Stimulated activated CD8-positive, alpha-beta memory T cell treated with anti-CD3 and anti-CD28 coated beads, Interleukin-2, amount 100 ng/mL, for 48 hours (primary cell): ENCODE measurements around the gene TEN1.
A peak's percentile ranks its signal among the peaks of the same experiment; 100 is the strongest.

Experiments
- DNase-seq, 2 donors: peaks; one replicate each; pipeline ENCODE4 v3.0.0-alpha.2; 2020; ENCODE audit warnings: low read depth in 2 of 2

The TEN1 gene

DNA sequence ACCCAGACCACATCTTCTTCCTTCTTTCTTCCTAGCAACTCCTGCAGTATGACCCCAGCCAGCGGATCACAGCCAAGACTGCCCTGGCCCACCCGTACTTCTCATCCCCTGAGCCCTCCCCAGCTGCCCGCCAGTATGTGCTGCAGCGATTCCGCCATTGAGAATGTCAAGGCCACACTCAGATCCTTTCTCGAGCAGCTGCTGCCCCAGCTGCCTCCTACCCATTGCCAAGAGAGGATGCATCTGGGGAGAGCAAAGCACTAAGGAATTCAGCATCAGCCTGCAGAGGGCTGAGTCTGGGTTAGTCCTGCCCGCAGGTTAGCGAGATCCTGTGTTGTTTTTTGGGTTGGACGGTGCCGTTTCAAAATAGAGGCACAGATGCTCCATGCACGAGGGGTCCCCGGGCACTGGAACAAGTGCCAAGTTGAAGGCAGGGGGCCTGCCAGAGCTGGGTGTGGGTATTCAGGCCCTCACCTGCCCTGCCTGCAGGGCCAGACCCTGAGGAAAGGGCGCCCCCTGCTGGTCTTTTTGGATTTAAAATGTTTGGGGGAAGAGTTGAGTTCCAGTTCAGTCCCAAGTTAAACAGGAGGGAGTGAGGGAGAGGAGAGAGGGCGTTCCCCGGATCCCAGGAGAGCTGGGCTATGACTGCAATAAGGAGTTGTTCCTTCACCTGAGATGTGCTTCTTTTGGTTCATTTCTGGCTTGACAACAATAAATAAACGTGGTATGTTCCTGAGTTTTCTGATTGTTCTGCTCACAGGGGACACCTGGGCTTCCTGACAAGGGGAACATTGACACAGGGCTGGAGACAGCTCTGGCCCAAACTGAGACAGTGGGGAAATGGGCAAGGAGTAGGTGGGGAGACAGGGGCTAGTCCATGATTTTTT, 26.5 kb downstream of the TEN1 start:
- DNase-seq: peak; percentile 70 to 80

DNA sequence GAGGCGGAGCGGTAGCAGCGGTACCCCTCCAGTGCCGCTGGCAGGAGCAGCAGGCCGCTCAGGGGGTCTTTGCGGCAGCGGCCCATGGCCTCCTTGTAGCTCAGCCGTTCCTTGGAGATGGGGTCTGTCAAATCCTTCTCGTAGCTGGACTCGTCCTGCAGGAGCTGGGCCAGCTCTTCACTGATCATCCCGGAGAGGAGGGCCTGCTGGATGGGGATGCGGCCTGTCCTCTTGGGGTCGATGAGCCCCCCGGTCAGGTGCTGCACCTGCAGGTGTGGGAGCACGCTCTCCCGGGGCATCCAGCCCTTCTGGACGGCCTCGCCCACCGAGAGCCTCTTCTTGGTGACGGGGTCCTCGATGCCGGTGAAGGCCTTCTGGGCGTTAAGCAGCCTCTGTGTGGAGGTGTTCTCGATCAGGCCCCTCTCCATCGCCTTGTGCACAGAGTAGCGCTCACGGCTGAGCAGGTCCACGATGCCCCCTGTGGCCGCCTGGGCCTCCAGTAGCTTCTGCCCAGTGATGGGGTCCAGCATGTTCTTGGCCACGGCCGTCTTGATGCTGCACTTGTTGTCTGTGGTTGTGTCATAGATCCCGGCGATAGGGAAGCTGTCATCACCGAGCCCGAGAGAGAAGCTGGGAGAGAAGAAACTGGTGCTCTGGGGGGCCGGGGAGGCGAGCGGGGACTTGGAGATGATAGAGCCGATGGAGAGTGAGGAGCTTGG, 28.2 kb downstream of the TEN1 start:
- no peak for DNase-seq

DNA sequence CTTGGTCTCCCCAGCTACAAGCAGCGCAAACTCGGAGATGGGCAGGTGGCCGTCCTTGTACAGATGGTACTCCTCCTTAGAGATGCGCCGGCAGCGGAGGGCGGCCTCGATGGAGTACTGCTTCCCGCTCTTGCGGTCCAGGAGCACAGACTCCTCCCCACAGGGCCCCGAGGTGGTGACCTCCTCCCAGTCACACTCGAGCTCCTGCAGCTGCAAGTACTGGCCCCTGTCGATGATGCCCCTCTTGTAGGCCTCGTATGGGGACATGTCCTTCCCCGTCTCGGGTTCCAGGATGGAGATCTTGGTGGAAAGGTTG, 28.8 kb downstream of the TEN1 start:
- no peak for DNase-seq

DNA sequence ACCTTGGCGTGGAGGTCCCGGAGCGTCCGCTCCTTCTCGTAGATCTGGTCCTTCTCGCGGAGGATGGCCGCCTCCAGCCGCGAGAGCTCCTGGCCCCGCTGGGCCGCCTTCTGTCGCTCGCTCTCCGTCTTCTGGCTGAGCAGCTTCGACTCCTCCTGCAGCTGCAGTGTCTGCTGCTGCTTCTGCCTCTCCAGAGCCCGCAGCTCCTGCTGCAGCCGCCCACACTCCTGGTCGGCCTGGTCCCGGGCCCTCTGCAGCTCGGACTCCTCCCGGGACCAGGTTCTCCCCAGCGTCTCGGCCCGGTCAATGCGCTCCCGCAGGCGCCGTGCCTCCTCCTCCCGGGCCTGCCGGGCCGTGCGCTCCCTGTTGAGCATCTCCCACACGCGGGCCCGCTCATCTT, 29.2 kb downstream of the TEN1 start:
- no peak for DNase-seq

DNA sequence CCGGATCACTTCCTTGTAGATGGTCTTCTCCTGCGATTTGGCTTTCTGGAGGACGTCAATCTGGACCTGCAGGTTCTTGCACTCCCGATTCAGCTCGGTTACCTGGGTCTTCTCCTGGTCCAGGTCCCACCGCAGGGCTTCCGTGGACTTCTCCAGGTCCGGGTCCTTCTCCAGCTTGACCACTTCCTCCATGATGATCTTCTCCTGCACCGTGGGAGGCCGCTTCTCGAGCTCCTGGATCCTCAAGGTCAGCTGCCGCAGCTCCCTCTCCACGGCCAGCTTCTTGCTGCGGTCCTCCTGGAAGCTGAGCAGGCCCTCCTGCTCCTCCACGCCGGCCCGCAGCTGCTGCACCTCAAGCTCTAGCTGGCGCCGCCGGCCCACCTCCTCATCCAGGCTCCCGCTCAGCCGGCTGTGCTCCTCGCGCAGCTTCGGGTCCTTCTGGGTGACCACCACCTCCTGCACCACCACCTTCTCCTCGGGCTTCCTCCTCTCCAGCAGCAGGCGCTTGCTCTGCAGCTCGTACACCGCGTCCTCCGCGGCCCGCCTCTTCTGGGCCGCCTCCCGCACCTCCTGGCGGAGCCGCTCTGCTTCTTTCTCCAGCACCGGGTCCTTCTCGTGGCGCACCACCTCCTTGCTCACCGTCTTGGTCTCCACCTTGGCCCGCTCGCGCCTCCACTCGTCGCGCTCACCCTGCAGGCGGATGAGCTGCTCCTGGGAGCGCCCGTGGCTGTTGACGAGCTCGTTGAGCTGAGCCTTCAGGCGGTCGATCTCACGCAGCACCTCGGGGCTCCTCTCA, 29.8 kb downstream of the TEN1 start:
- DNase-seq: no peak

DNA sequence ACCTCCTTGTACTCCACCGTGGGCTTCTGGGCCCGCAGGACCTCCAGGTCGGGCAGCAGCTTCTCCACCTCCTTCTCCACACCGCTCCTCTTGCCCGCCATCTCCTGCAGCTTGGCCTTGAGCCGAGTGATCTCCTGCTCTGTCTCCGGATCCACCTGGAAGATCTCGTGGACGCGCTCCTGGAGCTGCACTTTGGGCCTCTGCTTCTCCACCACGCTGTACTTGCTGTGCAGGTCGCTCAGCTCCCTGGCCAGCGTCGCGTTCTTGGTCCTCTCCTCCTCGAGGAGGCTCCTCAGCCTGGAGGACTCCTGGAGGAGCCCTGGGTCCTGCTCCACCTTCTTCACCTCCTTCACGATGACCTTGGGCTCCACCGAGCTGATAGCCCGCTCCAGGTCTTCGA, 30.4 kb downstream of the TEN1 start:
- DNase-seq: no peak

DNA sequence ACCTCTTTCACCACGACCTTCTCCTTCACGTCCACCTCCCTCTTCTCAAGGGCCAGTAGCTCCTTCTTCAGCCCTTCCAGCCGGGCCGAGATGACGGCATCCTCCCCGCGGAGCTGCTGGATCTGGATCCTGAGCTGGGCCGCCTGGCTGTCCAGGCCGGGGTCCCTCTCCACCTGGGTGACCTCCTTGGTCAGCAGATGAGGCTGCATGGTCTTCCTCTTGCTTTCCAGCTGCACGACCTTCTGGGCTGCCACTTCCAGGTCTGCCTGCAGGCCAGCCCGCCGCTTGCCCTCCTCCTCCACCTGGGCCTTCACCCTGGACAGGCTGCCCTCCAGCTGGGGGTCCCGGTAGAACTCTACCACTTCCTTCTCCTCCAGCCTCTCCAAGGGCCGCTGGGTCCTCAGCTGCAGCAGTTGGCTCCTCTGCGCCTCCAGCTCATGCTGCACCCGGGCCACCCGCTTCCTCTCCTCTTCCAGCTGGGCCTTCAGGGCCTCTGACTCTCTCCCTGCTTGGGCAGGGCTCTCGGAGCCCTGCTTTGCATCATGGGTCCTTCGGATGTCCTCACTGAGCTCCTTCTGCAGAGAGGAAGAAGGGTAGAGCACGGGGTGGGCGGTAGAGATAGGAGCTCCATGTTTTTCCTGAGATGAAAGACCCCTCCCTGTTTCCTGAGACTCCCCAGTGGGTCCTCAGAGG, 31.1 kb downstream of the TEN1 start:
- no peak for DNase-seq

DNA sequence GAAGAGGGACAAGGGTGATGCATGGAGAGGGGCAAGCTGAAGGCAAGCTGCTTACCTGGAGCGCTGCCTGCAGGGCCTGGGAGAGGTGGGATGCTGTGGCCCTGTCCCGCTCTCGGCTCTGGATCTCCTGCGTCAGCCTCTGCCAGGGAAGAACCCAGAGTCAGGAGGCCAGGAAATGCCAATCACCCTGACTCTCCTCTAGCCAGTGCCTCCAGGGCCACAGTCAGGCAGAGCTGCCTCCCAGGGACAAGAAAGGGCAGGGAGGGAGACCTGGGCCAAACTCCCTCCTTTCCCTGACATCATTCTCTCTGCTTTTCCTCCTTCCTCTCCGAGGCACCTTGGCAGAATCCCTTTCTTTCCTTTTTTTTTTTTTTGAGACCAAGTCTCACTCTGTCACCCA, 32.9 kb downstream of the TEN1 start:
- DNase-seq: no peak

DNA sequence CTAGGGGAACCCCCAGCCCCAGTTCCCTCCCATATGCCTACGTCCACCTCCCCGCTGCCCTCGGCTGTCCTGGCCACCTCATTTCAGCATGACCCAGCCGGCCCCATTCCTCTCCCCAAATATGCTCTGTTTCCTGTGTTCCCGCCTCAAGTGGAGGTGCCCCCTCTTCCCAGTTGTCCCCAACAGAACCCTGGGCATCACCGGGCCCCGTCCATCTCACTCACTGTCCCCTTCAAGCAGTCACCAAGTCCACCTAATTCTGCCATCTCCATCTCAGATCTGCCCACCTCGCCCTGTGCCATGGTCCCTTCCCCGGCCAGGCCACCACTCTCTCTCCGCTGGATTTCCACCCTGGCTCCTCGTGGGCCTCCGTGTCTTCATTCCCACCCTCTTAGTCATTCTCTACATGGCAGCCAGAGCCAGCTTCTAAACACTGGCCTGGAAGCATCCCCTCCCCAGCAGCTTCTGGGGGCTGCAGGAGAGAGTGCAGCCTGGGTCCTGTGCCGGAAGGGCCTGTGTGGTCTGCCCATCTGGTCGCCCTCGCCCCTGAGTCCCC, 34.4 kb downstream of the TEN1 start:
- no peak for DNase-seq

DNA sequence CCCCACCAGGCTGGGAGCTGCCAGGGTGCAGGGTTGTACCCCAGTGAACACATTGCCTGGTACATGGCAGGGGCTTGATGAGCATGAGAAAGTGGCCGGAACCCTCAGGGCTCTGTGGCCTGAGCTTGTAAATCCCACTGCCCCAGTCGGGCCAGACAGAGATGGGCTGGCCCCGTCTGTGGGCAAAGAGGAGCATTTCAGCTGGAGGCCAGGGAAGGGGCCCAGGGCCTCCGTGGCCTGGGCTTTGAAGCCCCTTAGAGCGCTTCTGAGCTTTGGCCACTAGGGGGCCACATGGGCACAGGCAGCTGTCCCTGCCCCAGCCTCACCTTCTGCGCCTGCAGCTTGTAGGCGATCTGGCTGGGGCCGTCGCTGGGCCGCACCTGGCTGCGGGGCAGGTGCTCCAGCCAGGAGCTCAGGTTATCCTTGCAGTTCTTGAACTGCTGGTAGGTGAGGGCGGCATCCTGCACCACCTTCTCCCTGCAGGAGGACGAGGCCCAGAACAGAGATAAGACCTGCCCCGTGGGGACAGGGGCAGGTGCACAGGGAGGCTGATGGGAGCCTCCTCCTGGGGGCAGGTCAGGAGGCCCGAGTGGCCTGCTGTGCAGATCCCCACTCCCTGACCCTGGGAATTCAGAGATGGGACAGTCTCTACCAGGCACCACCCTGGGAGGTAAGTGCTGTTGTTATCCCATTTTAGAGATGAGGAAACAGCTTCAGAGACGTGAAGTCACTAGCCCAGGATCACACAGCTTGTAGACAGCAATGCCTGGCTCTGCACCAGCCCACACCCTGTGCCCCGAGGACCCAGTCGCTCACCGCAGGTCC, 35.3 kb downstream of the TEN1 start:
- DNase-seq: peak; percentile 54 to 65

DNA sequence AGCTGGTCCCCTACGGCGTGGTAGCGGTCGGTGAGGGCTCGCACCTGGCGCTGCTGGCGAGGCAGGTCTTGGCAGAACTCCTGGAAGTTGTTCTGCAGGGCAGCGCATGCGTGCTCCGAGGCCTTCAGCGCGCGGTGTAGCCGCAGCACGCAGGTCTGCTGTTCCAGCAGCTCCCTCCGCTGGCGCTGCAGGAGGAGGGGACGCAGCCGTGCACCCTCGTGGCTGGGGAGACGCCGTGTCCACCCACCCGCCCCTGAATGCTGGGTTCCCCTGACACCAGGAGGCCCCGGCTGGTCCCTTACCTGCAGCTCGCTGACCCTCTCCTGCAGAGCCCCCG, 35.9 kb downstream of the TEN1 start:
- DNase-seq: no peak

DNA sequence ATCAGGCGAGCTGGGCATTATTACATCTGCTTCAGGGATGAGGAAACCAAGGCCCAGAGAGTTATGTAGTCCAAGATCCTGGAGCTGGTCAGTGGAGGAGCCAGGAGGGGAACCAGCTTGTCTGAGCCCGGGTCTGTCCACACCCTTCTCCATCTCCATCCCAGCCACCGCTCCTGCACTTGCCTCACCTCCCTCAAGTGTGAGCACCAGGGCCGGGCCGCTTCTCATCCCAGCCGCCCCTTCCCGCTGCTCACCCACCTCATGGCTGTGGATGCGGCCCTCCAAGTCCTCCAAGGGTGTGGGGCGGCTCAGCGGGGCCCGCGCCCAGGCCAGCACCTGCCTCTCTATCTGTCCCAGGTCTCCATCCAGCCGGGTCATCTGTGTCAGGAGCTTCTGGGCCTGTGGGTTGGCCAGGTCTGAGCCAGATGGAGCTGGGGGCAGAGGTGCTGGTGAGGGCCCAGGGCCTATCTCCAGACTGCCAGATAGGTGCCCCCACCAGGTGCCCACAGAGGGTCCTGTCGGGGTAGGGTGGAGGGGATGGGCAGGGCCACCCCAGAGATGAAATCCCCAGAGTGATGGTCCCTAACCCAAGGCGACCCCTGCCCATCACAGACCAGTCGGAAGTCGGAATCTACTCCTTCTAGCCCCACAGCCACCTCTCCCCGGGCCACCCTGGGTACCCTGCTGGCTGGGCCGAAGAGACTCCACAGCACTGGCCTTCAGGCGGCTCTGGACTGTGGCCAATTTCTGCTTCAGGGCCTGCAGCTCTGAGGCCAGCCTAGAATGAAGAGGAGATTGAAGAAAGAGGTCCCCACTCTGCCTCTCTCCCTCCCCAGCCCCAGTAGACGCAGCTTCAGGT, 38.7 kb downstream of the TEN1 start:
- no peak for DNase-seq

DNA sequence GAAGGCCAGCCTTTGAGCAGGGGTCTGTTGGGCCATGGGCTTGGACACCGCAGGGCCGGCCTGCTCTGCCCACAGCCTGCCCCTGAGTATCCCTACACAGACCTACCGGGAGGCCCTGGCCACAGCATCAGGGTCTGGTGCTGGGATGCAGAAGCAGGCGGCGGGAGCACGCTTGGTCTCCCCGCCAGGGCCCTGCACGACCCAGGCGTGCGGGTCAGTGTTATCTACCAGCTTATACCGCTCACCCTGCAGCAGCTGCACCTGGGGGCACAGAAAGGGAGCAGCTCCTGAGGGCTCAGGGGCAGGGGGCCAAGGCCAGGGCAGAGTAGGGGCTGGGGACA, 39.3 kb downstream of the TEN1 start:
- no peak for DNase-seq

DNA sequence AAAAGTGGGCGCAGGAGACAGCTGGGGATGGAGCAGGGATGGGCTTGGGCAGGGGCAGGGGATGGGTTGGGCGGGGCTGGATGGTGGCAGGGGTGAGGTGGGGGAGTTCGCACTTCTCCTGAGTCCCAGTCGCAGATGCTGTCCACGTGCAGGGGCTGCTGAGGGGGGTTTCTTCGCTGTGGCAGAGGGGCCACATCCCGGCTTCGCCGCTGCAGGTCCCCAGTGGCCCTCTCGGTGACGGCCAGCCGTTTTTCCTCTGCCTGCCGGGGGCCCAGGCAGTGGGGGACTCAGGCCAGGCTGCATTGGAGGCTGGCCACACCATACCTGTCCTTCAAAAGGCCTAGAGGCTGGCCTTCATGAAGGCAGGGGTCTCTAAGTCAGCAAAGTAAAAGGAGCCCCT, 39.8 kb downstream of the TEN1 start:
- DNase-seq: no peak

DNA sequence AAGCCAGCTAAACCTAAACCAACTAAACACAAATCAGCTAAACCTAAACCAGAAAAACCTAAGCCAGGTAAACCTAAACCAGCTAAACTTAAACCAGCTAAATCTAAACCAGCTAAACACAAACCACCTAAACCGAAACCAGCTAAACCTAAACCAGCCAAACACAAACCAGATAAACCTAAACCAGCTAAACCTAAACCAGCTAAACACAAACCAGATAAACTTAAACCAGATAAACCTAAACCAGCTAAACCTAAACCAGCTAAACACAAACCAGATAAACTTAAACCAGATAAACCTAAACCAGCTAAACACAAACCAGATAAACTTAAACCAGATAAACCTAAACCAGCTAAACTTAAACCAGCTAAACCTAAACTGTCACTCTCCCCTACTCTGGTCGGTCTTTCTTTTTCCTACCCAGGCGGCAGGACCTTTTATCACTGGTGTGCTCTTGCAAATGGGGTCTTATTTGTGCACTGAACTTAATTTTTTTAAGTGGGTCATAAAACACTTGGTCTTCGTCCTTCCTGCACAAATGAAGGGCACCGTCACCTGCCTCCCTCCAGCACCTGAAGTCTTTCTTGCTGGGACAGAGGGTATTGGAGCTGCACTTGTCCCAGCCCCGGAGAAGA, 40.9 kb downstream of the TEN1 start:
- no peak for DNase-seq

DNA sequence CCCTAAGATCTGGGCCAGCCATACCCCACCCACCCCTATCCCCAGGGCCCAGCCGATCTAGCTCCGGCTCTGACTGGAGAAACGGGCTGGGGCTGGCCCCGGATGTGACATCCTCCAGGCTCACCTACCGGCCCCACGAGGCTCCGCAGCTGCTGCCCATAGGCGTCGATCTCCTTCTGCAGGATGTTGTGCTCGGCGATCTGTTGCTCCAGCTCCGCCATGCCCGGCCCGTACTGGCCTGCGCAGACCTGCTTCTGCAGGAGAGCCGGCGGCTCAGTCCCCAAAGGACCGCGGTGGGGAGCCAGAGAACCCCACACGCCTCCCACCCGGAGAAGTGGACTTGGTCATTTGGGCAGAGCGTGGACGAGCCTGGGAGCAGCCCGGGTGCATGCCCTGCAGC, 43.2 kb downstream of the TEN1 start:
- no peak for DNase-seq

DNA sequence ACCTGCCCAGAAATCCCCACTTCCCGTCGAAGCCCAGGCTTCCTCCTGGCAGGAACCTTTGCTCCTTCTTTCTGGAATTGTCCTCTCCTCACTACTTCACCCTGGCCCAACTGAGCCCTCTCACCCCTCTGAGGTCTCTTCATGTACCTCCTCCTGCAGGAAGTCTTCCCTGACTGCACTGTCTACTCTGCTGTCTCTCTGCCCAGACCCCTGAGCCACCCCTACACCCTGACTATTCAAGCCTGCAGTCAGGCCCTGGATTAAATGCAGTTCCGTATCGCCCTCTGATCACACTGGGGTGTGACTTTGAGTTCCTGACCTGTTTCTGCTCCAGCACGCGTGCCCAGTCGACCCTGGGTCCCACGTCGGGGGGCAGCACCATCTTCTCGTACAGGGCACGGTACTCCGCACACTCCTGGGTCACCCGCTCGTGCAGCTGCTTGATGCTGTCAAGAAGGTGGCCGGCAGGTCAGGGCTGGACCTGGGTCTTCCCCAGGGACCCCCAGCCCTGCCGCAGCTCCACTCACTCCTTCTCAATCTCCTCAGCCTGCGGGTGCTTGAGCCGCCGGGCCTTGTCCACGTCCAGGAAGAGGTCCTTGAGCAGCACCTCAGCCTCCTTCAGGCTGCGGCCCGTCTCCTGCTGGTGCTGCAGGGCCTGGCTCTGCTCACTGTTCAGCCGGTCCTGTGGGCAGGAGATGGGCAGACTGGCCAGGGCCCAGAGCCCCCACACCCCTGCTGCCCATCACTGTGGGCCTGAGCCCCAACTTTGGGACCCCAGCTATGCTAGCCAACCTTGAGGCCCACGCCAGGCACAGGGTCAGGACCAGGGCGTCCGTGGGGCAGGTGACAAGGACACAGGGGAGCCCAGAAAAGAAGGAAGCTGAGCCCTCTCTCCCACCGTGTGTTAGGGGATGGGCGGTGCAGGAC, 44.2 kb downstream of the TEN1 start:
- no peak for DNase-seq

DNA sequence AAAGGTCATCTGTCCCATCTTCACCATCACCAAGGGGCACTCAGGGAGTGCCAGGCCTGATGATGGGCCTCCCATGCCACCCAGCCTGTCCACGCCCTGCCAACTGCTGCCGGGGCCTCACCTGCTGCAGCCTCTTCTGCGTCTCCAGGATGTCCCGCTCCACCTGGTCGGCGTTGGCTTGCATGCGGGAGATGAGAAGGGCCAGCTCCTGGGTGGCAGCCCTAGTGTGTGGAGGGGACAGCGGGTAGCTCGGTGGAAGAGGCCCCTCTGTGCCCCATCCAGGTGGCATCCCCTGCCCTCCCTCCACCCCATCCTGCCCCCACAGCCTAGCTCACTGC, 44.8 kb downstream of the TEN1 start:
- no peak for DNase-seq

DNA sequence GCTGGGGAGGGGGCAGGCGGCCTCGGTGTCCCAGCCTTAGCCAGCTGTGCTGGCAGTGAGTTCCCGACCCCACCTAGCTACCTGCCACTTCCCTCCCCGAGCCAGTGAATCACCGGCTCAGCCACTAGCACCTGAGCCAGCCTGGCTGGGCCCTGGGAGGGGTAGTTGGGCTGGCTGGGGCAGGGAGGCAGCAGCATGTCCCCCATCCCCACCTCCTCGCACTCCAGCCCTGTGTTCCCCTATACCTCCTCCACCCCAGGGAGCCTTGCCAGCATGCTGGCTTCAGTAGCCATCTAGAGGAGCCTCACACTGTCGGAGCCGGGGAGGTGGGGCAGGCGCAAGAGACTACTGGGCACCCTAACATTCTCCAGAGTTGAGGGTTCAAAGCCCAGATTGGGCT, 45.3 kb downstream of the TEN1 start:
- no peak for DNase-seq
